ENCODE results near the gene CACNA2D3.

GRCh38 chr3:54427501-54427900 is 305.1 kb downstream of the CACNA2D3 start:
- TF ChIP-seq CTCF (IDR thresholded peaks at IDR 0.05): no peak
- no peak for TF ChIP-seq EZH2 (IDR thresholded peaks at IDR 0.05)
- no peak for TF ChIP-seq EZH2phosphoT487 (IDR thresholded peaks at IDR 0.05)
